Stimulated activated CD8-positive, alpha-beta memory T cell treated with anti-CD3 and anti-CD28 coated beads, Interleukin-12 subunit alpha, Interleukin-12 subunit beta, amount 100 ng/mL, for 1 hour (primary cell): ENCODE results near the gene TTLL10.

ENCODE experiments used
- DNase-seq: peaks from one replicate; pipeline ENCODE4 v3.0.0-alpha.2; 2020; ENCODE audit warnings: low read depth

The TTLL10 gene

GRCh38 chr1:1223891-1224290, 50.2 kb downstream of the TTLL10 start:
- DNase-seq: no peak

DNA sequence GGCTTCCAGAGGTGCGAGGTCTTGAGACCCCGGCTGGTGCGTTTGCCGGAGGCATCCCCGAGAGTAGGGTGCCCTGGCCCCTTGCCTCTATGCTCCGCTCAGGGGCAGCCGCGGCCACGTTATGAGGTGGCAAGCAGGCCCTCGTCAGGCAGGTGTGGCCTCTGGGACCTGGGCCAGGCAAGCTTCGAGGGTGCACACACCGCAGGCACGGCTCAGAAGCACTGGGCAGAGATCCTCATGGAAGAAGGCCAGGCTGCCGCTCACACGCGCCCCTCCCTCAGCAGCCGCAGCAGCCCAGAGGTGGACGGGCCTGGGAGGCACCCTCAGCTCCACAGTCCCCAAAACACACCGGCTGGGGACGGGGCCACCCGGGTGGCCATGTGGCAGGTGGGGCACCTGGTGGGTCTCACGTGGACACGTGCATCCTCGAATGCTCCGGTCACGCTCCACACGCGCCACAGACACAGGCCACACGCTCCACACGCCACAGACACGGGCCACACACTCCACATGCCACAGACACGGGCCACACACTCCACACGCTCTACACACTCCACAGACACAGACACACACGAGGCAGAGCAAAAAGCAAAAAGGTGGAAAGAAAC, 51.7 kb downstream of the TTLL10 start:
- DNase-seq: no peak

GRCh38 chr1:1225913-1226312, 52.2 kb downstream of the TTLL10 start:
- DNase-seq: no peak

GRCh38 chr1:1226566-1227362, 53.1 kb downstream of the TTLL10 start:
- DNase-seq: no peak

DNA sequence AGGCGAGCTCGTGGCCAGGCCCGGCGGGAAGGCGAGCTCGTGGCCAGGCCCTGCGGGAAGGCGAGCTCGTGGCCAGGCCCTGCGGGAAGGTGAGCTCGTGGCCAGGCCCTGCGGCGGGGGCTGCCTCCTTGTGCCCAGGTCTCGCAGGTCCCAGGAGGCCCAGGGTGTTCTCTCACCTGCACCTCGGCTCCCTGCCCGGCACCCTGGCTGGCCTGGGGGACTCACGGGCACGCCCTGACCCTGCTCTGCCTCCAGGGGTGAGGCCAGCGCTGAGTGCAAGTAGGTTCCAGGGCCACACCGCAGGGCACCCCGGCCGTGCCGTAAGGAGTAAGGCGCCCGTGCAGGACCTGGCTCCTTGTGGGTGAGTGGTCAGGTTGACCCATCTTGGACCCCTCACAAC, 53.7 kb downstream of the TTLL10 start:
- no peak for DNase-seq

DNA sequence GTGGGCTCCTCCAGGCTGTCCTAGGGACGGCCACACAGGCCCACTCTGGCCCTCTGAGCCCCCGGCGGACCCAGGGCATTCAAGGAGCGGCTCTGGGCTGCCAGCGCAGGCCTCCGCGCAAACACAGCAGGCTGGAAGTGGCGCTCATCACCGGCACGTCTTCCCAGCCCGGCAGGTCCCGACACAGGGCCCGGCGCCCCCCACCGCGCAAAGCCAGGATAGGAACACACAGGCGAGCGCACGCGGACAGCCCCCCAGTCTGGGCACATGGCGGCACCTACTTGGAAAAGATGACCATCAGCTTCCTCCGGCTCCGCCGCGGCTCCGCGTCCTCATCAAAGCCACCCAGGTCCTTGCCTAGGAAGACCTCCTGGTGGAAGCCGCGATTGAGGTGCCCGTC, 54.5 kb downstream of the TTLL10 start:
- DNase-seq: no peak

DNA sequence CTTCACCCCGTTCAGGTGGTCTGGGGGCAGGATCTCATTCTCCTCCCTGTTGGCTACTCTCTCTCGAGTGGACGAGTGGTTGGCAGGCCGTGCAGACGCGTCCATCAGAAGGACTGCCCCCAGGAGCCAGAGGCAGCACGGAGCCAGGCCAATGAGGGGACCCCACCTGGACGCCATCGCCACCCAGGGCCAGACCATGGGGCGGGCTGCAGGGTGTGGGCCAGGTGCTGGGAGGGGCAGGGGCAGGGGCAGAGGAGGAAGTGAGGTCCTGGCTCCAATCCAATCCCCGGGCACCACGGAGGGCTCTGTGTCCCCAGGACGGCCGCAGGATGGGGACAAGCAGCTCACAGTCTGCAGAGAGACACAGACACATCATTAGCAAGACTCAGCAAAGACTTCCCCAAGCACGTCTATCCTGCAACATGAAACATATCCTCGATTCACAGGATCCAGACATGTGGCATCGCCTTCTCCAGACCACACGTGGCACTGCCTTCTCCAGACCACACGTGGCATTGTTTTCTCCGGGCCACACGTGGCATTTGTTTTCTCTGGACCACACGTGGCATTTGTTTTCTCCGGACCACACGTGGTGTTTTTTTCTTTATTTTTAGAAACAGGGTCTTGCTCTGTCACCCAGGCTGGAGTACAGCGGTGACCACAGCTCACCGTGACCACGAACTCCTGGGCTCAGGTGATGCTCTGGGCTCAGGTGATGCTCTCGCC, 55.1 kb downstream of the TTLL10 start:
- no peak for DNase-seq

DNA sequence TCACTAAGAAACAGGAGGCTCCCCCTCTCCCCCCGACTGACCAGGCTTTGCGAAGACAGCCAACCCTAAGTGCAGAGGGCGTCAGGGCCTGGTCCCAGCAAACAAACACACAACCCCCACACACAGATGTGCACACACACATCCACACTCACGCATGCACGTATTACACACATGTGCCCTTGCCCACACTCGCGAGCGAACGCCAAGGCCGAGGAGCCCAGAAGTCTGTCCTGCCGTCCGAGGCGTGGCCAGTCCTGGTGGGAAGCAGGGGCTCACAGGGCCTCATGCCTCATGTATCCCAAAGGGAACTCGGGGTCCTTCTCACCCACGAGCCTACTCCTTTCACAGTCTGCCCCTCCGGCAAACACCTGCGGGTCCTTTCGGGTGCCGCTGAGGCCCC, 56.1 kb downstream of the TTLL10 start:
- no peak for DNase-seq

GRCh38 chr1:1230656-1231399, 57.1 kb downstream of the TTLL10 start:
- DNase-seq: no peak

- peak; percentile 95 for DNase-seq
These were observed 57.9 kb downstream of the TTLL10 start, which contains the start of gene SDF4 for GRCh38 chr1:1231400-1232207. SDF4 (minus strand) TSS chr1:1232001; CDS start chr1:1228772, 3,229 bp downstream.

DNA sequence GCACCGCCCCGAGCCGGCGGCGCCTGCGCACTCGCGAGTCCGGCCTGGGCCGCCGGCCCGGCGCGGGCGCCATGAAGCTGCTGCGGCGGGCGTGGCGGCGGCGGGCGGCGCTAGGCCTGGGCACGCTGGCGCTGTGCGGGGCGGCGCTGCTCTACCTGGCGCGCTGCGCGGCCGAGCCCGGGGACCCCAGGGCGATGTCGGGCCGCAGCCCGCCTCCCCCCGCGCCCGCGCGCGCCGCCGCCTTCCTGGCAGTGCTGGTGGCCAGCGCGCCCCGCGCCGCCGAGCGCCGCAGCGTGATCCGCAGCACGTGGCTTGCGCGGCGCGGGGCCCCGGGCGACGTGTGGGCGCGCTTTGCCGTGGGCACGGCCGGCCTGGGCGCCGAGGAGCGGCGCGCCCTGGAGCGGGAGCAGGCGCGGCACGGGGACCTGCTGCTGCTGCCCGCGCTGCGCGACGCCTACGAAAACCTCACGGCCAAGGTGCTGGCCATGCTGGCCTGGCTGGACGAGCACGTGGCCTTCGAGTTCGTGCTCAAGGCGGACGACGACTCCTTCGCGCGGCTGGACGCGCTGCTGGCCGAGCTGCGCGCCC, 58.6 kb downstream of the TTLL10 start, which contains the start of gene B3GALT6:
B3GALT6 (plus strand) TSS at position 30 of the 588 bp plus-strand sequence; CDS start at position 72, 42 bp downstream.
- no peak for DNase-seq

- DNase-seq: no peak
These were observed 59.3 kb downstream of the TTLL10 start for GRCh38 chr1:1232796-1233566.

- DNase-seq: no peak
These were observed 59.9 kb downstream of the TTLL10 start for GRCh38 chr1:1233567-1233892.

GRCh38 chr1:1234180-1234808, 60.6 kb downstream of the TTLL10 start:
- DNase-seq: no peak

GRCh38 chr1:1235016-1235744, 61.5 kb downstream of the TTLL10 start:
- DNase-seq: no peak

GRCh38 chr1:1236176-1236763, 62.6 kb downstream of the TTLL10 start:
- no peak for DNase-seq

DNA sequence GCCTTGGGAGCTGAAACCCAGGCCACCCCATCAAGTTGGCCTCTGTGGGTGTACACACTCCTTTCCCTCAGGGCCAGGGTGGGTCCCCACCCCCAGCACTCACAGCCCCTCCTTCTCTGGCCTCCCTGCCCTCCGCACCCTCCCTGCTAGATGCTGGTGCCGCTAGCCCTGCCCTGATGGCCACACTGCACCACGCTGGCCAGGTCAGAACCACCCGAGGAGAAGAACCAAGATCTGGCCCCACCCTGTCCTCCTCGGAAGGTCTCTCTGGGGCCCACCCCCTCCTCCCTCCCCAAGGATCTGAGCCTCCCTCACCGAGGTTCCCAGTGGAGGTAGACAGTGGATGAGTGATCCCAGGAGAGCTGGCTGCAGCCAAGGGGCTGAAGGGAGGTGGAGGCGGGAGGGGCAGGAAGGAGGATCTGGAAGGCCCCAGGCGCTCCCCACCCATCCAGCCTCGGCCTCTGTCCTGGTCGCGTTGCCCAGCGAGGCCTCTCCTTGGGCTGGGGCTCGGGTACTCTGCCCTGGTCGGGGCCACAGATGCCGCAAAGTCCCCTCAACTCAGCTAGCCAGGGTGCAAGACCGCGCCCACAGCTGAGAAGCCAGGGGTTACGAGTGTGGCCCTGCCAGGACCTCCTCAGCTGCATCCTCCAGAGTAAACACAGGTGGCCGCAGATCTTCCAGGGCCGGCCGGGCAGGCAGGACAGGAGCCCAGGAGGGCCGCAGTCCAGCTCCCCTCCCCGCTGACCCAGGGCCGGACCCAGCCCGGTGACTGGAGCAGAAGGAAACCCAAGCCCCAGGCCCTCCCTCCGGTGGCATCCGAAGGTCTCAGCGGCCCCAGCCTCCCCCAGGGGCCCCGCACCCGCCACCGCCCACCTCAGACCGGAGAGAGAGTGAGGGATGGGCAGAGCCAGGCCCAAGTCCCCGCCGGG, 63.5 kb downstream of the TTLL10 start:
- no peak for DNase-seq
